Transverse colon (tissue), 4 donors: ENCODE results near the gene CDH15.

ENCODE experiments used
- CTCF ChIP-seq, 5 experiments: fragments of 200-600 bp in 3 of 5; fragments of 450-650 bp in 2 of 5; sonication (generic) in 3 of 5; IDR thresholded peaks; 1 replicate in 2 of 5; 2 replicates in 3 of 5; pipeline ENCODE4 v1.5.1; 2016 to 2017; ENCODE audit warnings: antibody characterized with exemption in 5 of 5, inconsistent platforms in 3 of 5, mild to moderate bottlenecking in 2 of 5, moderate library complexity in 1 of 5
- POLR2A ChIP-seq: fragments of 450-650 bp; IDR thresholded peaks from one replicate; pipeline ENCODE4 v1.6.1; 2016; ENCODE audit warnings: antibody characterized with exemption, mild to moderate bottlenecking, moderate library complexity
- POLR2AphosphoS5 ChIP-seq, 3 donors: sonication (generic); formaldehyde crosslinking; IDR thresholded peaks; one replicate each; pipeline ENCODE4 v1.6.1; 2016; ENCODE audit warnings: antibody characterized with exemption in 3 of 3

GRCh38 chr16:89146211-89147005 is 25.1 kb upstream of the CDH15 start:
- TF ChIP-seq POLR2A (no peak), POLR2AphosphoS5 (IDR thresholded peaks at IDR 0.05) (no peak), CTCF (IDR thresholded peaks at IDR 0.05) (no peak)
